Mesendoderm (in vitro differentiated cells): ENCODE results near the gene TGIF1.
A peak's percentile ranks its signal among the peaks of the same experiment; 100 is the strongest.

Experiments
- DNase-seq: peaks from one replicate; pipeline ENCODE4 v3.0.0; 2013
- H2AK5ac ChIP-seq: 2 replicates; pipeline ENCODE4 v1.6.1; 2013; ENCODE audit warnings: low read length, inconsistent platforms
- H2BK120ac ChIP-seq: 2 replicates; pipeline ENCODE4 v1.6.1; 2013; ENCODE audit warnings: low read depth, mild to moderate bottlenecking, low read length, moderate library complexity, mixed read lengths
- H2BK15ac ChIP-seq: replicated peaks from 2 replicates; pipeline ENCODE4 v1.6.1; 2013; ENCODE audit warnings: low read depth, mild to moderate bottlenecking, moderate library complexity
- H2BK5ac ChIP-seq: 2 replicates; pipeline ENCODE4 v1.6.1; 2013; ENCODE audit warnings: low read length, inconsistent platforms
- H3K18ac ChIP-seq: 2 replicates; pipeline ENCODE4 v1.6.1; 2013; ENCODE audit warnings: mild to moderate bottlenecking, low read length, mixed read lengths
- H3K23ac ChIP-seq: one replicate; pipeline ENCODE4 v1.6.1; 2013; ENCODE audit warnings: low read length
- H3K27ac ChIP-seq: 2 replicates; pipeline ENCODE4 v1.5.1; 2013; ENCODE audit warnings: low read depth, mild to moderate bottlenecking, inconsistent platforms, low read length, moderate library complexity
- H3K27me3 ChIP-seq: 2 replicates; pipeline ENCODE4 v1.6.1; 2013; ENCODE audit warnings: low read length, control low read depth, mild to moderate bottlenecking, inconsistent platforms; ENCODE audit not compliant: insufficient read depth, poor library complexity
- H3K36me3 ChIP-seq: 2 replicates; pipeline ENCODE4 v1.6.1; 2013; ENCODE audit warnings: low read length, inconsistent platforms; ENCODE audit not compliant: control insufficient read depth, insufficient read depth
- H3K4ac ChIP-seq: one replicate; pipeline ENCODE4 v1.6.1; 2013; ENCODE audit warnings: low read depth, mild to moderate bottlenecking, low read length, moderate library complexity
- H3K4me1 ChIP-seq: 2 replicates; pipeline ENCODE4 v1.6.1; 2013; ENCODE audit warnings: low read depth, low read length, inconsistent platforms; ENCODE audit not compliant: control insufficient read depth
- H3K4me2 ChIP-seq: 2 replicates; pipeline ENCODE4 v1.6.1; 2013; ENCODE audit warnings: low read length
- H3K4me3 ChIP-seq: 2 replicates; pipeline ENCODE4 v1.5.1; 2013; ENCODE audit warnings: mild to moderate bottlenecking, low read length
- H3K56ac ChIP-seq: one replicate; pipeline ENCODE4 v1.6.1; 2013; ENCODE audit warnings: low read length
- H3K79me1 ChIP-seq: 2 replicates; pipeline ENCODE4 v1.6.1; 2013; ENCODE audit warnings: low read length, inconsistent platforms
- H3K79me2 ChIP-seq: 2 replicates; pipeline ENCODE4 v1.6.1; 2013; ENCODE audit warnings: mild to moderate bottlenecking, low read length; ENCODE audit not compliant: control insufficient read depth, insufficient read depth
- H3K9ac ChIP-seq: 2 replicates; pipeline ENCODE4 v1.6.1; 2013; ENCODE audit warnings: low read length, inconsistent platforms
- H4K5ac ChIP-seq: one replicate; pipeline ENCODE4 v1.6.1; 2013; ENCODE audit warnings: low read length
- H4K8ac ChIP-seq: one replicate; pipeline ENCODE4 v1.6.1; 2013; ENCODE audit warnings: low read depth, mild to moderate bottlenecking, control low read depth, low read length, moderate library complexity
- WGBS: extraction: QIAGEN DNeasy Blood & Tissue Kit; methylation state at CpG from one replicate; pipeline ENCODE4 v1.1.7; 2013; ENCODE audit warnings: low lambda C conversion rate, missing lambda C conversion rate; ENCODE audit not compliant: insufficient coverage; ENCODE audit errors: extremely low coverage; 5-methylcytosine and 5-hydroxymethylcytosine counted together

TGIF1 gene

GRCh38 chr18:3458378-3458777 is 8.4 kb downstream of the TGIF1 start:
- H4K5ac ChIP-seq: no peak overlapping the region
- no CpG with 5 or more reads among the region's 3 CpGs for WGBS
- peaks cover 8% of the 10 kb centered on the region for H3K36me3 ChIP-seq
- no peak overlapping the region for H2AK5ac ChIP-seq
- no peaks in the 10 kb centered on the region for H3K27me3 ChIP-seq
- H2BK5ac ChIP-seq: no peak overlapping the region
- H3K23ac ChIP-seq: no peak overlapping the region
- H4K8ac ChIP-seq: no peak overlapping the region
- H3K4ac ChIP-seq: no peak overlapping the region
- H2BK15ac ChIP-seq: no peak overlapping the region
- DNase-seq: peak; percentile 51
- no peak overlapping the region for H3K4me3 ChIP-seq
- no peak overlapping the region for H3K56ac ChIP-seq
- no peak overlapping the region for H3K27ac ChIP-seq
- H3K4me2 ChIP-seq: no peak overlapping the region
- peaks cover 8% of the 10 kb centered on the region for H3K79me1 ChIP-seq
- H3K18ac ChIP-seq: no peak overlapping the region
- no peak overlapping the region for H2BK120ac ChIP-seq
- peaks cover 37% of the 10 kb centered on the region for H3K79me2 ChIP-seq
- H3K4me1 ChIP-seq: peaks cover 11% of the 10 kb centered on the region
- H3K9ac ChIP-seq: no peak overlapping the region

- Histone ChIP-seq H3K56ac (peak overlapping the region; percentile 51), H4K8ac (no peak overlapping the region), H3K4me2 (no peak overlapping the region), H2AK5ac (no peak overlapping the region), H3K4me1 (peaks cover 11% of the 10 kb centered on the region), H3K27ac (no peak overlapping the region), H3K18ac (peak overlapping the region; percentile 65), H3K23ac (no peak overlapping the region), H3K79me1 (peaks cover 8% of the 10 kb centered on the region), H2BK120ac (no peak overlapping the region), H3K9ac (no peak overlapping the region), H3K79me2 (peaks cover 29% of the 10 kb centered on the region), H3K27me3 (no peaks in the 10 kb centered on the region), H2BK15ac (peak overlapping the region; percentile 6), H3K4ac (peak overlapping the region; percentile 70), H3K4me3 (no peak overlapping the region), H4K5ac (peak overlapping the region; percentile 14), H3K36me3 (peaks cover 8% of the 10 kb centered on the region), H2BK5ac (no peak overlapping the region)
- DNase-seq: no peak
- no CpG with 5 or more reads among the region's 5 CpGs for WGBS
These were observed 9.2 kb downstream of the TGIF1 start for GRCh38 chr18:3458952-3459853.

- Histone ChIP-seq H2AK5ac (no peak overlapping the region), H3K4me1 (peaks cover 8% of the 10 kb centered on the region), H3K4ac (no peak overlapping the region), H2BK120ac (no peak overlapping the region), H3K9ac (no peak overlapping the region), H4K5ac (no peak overlapping the region), H3K18ac (no peak overlapping the region), H3K27me3 (no peaks in the 10 kb centered on the region), H3K56ac (no peak overlapping the region), H3K79me2 (peaks cover 19% of the 10 kb centered on the region), H2BK5ac (no peak overlapping the region), H3K4me3 (no peak overlapping the region), H2BK15ac (no peak overlapping the region), H3K79me1 (peaks cover 8% of the 10 kb centered on the region), H3K27ac (no peak overlapping the region), H3K36me3 (peaks cover 8% of the 10 kb centered on the region), H4K8ac (no peak overlapping the region), H3K4me2 (no peak overlapping the region), H3K23ac (no peak overlapping the region)
- no peak for DNase-seq
- WGBS: no CpG with 5 or more reads among the region's 4 CpGs
These were observed 10.9 kb downstream of the TGIF1 start for GRCh38 chr18:3460823-3461398.

DNA sequence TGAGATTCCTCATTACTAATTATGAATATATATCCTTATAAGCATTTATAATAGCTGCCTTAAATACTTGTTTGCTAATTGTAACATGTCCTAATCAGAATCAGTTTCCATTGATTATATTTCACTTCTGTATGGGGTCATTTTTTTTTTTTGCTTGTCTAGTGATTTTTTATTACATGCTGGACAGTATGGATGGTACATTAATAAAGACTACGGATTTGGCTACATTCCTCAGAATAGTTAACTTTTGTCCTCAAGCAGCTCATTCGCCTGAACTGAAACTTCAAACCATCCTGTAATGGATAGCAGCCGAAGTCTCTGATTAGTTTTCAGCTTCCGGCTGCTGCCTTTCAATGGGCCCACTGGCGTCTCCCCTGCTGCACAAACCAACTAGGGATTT is 11.7 kb downstream of the TGIF1 start:
- Histone ChIP-seq H2BK15ac (no peak overlapping the region), H3K4me1 (peaks cover 6% of the 10 kb centered on the region), H3K79me2 (peaks cover 12% of the 10 kb centered on the region), H3K79me1 (peaks cover 6% of the 10 kb centered on the region), H3K9ac (no peak overlapping the region), H3K18ac (peak overlapping the region; percentile 68), H3K36me3 (peaks cover 5% of the 10 kb centered on the region), H3K27me3 (no peaks in the 10 kb centered on the region), H4K8ac (peak overlapping the region; percentile 6), H3K4ac (no peak overlapping the region), H2AK5ac (no peak overlapping the region), H3K4me2 (no peak overlapping the region), H2BK5ac (no peak overlapping the region), H3K56ac (no peak overlapping the region), H3K4me3 (no peak overlapping the region), H2BK120ac (peak overlapping the region; percentile 61), H3K27ac (no peak overlapping the region), H3K23ac (no peak overlapping the region), H4K5ac (no peak overlapping the region)
- no peak for DNase-seq
- WGBS: no CpG with 5 or more reads among the region's 5 CpGs

DNA sequence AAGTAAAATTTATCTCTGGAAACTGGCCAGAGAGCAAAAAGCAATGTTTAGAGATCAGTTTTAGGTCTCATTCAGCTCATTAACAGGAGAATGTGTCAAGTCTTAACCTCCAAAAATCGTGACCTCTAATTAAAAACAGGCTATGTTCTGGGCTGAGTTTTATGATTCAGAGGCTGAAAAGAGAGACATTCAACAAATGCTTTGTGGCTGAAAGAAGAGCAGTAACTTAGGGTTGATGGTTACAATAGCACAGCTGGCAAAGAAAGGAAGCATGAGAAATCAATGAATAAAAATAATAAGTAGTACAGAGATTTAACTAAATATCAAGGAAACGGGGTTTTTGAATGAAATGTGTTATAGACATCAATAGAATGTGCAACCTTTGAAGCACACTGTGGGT is 13.1 kb downstream of the TGIF1 start:
- no peak overlapping the region for H2BK5ac ChIP-seq
- H3K36me3 ChIP-seq: no peaks in the 10 kb centered on the region
- peaks cover 2% of the 10 kb centered on the region for H3K79me1 ChIP-seq
- H4K5ac ChIP-seq: no peak overlapping the region
- no peak overlapping the region for H4K8ac ChIP-seq
- no peak overlapping the region for H3K56ac ChIP-seq
- H3K27me3 ChIP-seq: no peaks in the 10 kb centered on the region
- H3K4me3 ChIP-seq: no peak overlapping the region
- no peak overlapping the region for H3K18ac ChIP-seq
- H2BK15ac ChIP-seq: no peak overlapping the region
- no peak overlapping the region for H3K23ac ChIP-seq
- 100% methylated on average over 1 of the region's 2 CpGs for WGBS
- DNase-seq: no peak
- H3K4ac ChIP-seq: no peak overlapping the region
- no peak overlapping the region for H2BK120ac ChIP-seq
- no peak overlapping the region for H3K9ac ChIP-seq
- no peak overlapping the region for H3K27ac ChIP-seq
- H2AK5ac ChIP-seq: no peak overlapping the region
- H3K79me2 ChIP-seq: peaks cover 2% of the 10 kb centered on the region
- no peak overlapping the region for H3K4me2 ChIP-seq
- H3K4me1 ChIP-seq: peaks cover 6% of the 10 kb centered on the region
